Prostate gland (tissue), 2 donors: ENCODE measurements around the gene TICRR. TPM values are rescaled to one million over a fixed set of nuclear protein-coding genes. Genes with fewer than 3 reads are reported as not detected.

ENCODE experiments used
- DNase-seq: peaks from one replicate; pipeline ENCODE4 v3.0.0-alpha.2; 2019; ENCODE audit warnings: low spot score
- H3K27ac ChIP-seq, 2 donors: fragments of 200-600 bp; sonication (generic); 2 replicates each; pipeline ENCODE4 v1.5.1; 2017 to 2019
- H3K27me3 ChIP-seq: fragments of 200-600 bp; sonication (generic); replicated peaks from 2 replicates; pipeline ENCODE4 v1.5.1; 2019; ENCODE audit not compliant: insufficient read depth
- H3K36me3 ChIP-seq, 2 donors: fragments of 200-600 bp; sonication (generic); 1 replicate in 1 of 2; 2 replicates in 1 of 2; pipeline versions ENCODE4 v1.5.1 to v1.8.1; 2017 to 2019
- H3K4me1 ChIP-seq: fragments of 200-600 bp; sonication (generic); replicated peaks from 2 replicates; pipeline ENCODE4 v1.5.1; 2019
- H3K4me3 ChIP-seq, 2 donors: fragments of 200-600 bp; sonication (generic); 2 replicates each; pipeline ENCODE4 v1.5.1; 2017 to 2019
- H3K9me3 ChIP-seq: fragments of 200-600 bp; sonication (generic); 2 replicates; pipeline ENCODE4 v1.5.1; 2017
- POLR2A ChIP-seq: fragments of 450-650 bp; IDR thresholded peaks from one replicate; pipeline ENCODE4 v1.6.1; 2016; ENCODE audit warnings: antibody characterized with exemption, mild to moderate bottlenecking
- POLR2AphosphoS5 ChIP-seq: sonication (generic); formaldehyde crosslinking; IDR thresholded peaks from one replicate; pipeline ENCODE4 v1.6.1; 2017; ENCODE audit warnings: antibody characterized with exemption
- WGBS: methylation state at CpG from one replicate; pipeline ENCODE4 v1.1.5; 2018; 5-methylcytosine and 5-hydroxymethylcytosine counted together
- intact Hi-C: fragments of 100-400 bp; cut with DNase I; formaldehyde crosslinking; loops from one replicate; pipeline ENCODE4 v1.14.2; 2022
- total RNA-seq, 2 donors: library from RNA; depleted of rRNA; stranded (reverse); fragments of >200 nt; gene quantifications; one replicate each; pipeline ENCODE4 v1.1.0, GENCODE V29; 2016
- TF ChIP-seq, protein P1 (sequence below), 4 experiments: fragments of 200-600 bp in 2 of 4; fragments of 450-650 bp in 2 of 4; sonication (generic) in 2 of 4; IDR thresholded peaks; 1 replicate in 3 of 4; 2 replicates in 1 of 4; pipeline ENCODE4 v1.5.1; 2016 to 2019; ENCODE audit warnings: antibody characterized with exemption in 4 of 4, mild to moderate bottlenecking in 2 of 4, moderate library complexity in 2 of 4

Gene TICRR
- total RNA-seq, 2 donors from 2014 or later: 0.55 to 4.1 TPM

GRCh38 chr15:89654847-89655805, 79.9 kb downstream of the TICRR start, which contains the start of gene KIF7:
Gene KIF7, minus strand, starts transcription at chr15:89655467. Its CDS starts 2,537 bp downstream, at chr15:89652930.
- Histone ChIP-seq H3K27me3 (no peaks in the 10 kb centered on the region), H3K4me3 (peak within 1 kb of the TSS; percentile 42 to 52), H3K36me3 (no peaks in the 10 kb centered on the region), H3K27ac (peak within 1 kb of the TSS; percentile 37 to 38), H3K4me1 (no peaks in the 10 kb centered on the region), H3K9me3 (no peaks in the 10 kb centered on the region)
- intact Hi-C loops: no loop called here
- TF ChIP-seq POLR2A (no peak), POLR2AphosphoS5 (no peak)
- TF ChIP-seq, protein P1, sequence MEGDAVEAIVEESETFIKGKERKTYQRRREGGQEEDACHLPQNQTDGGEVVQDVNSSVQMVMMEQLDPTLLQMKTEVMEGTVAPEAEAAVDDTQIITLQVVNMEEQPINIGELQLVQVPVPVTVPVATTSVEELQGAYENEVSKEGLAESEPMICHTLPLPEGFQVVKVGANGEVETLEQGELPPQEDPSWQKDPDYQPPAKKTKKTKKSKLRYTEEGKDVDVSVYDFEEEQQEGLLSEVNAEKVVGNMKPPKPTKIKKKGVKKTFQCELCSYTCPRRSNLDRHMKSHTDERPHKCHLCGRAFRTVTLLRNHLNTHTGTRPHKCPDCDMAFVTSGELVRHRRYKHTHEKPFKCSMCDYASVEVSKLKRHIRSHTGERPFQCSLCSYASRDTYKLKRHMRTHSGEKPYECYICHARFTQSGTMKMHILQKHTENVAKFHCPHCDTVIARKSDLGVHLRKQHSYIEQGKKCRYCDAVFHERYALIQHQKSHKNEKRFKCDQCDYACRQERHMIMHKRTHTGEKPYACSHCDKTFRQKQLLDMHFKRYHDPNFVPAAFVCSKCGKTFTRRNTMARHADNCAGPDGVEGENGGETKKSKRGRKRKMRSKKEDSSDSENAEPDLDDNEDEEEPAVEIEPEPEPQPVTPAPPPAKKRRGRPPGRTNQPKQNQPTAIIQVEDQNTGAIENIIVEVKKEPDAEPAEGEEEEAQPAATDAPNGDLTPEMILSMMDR (IDR thresholded peaks at IDR 0.05): no peak
- WGBS: 1% methylated on average over 50 of the region's 87 CpGs
- DNase-seq: no peak

DNA sequence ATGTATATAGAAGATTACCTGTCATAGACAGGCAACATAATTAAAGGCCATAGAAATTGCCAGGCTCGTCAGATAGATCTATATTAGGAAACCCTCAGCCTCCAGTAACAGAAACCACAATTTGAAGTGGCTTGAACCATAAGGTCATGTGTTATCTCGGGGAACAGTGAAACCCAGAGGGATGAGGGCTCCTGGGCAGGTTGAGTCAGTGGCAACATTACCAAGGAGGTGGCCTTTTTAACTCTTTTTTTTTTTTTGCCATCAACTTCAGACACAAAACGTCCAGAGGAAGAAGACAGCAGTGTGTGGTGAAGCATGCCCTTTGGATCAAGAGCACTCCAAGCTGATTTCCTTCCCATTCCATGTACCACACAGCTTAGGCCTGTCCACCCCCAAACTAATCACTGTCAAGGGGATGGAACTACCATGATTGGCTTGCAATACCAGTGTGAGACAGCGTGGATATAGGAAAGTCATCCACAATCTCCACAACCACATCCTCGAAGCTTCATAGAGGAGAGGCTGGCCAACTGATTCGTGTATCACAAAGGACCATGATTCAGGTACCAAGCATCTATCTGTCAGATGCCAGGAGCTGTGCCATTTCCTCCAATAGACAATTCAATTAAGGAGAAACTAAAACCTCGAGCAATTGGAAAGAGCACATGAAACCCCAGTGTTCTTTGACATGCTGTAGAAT, 81.0 kb downstream of the TICRR start:
- intact Hi-C loops: no loop called here
- WGBS: 74% methylated on average over 7 of the region's 7 CpGs

GRCh38 chr15:89657686-89658200, 82.5 kb downstream of the TICRR start:
- Histone ChIP-seq H3K4me1 (no peaks in the 10 kb centered on the region), H3K9me3 (no peaks in the 10 kb centered on the region), H3K27me3 (no peaks in the 10 kb centered on the region), H3K4me3 (no peak overlapping the region), H3K36me3 (no peaks in the 10 kb centered on the region), H3K27ac (no peak overlapping the region)
- no peak for DNase-seq
- 87% methylated on average over 5 of the region's 5 CpGs for WGBS
- intact Hi-C loops: no loop called here
- TF ChIP-seq, protein P1 (IDR thresholded peaks at IDR 0.05): no peak
- TF ChIP-seq POLR2AphosphoS5 (no peak), POLR2A (no peak)

More for the DNA sequence above, 81.0 kb downstream of the TICRR start:
- Histone ChIP-seq H3K9me3 (no peaks in the 10 kb centered on the region), H3K4me3 (no peak overlapping the region), H3K27me3 (no peaks in the 10 kb centered on the region), H3K27ac (no peak overlapping the region), H3K36me3 (no peaks in the 10 kb centered on the region), H3K4me1 (no peaks in the 10 kb centered on the region)
- TF ChIP-seq POLR2A (no peak), POLR2AphosphoS5 (no peak)
- TF ChIP-seq, protein P1 (IDR thresholded peaks at IDR 0.05): no peak
- DNase-seq: no peak

DNA sequence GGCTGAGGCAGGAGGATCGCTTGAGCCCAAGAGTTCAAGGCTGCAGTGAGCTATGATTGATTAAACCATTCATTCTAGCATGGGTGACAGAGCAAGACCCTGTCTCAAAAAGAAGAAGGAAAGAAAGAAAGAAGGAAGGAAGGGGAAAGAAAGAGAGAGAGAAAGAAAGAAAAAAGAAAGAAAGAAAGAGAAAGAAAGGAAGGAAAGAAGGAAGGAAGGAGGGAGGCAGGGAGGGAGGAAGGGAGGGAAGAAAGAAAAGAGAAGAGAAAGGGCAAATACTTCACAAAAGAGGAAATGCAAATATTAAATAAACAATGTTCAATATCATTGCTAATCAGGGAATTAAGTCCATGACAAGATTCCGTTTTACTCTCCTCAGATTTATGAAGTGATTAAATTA, 84.0 kb downstream of the TICRR start:
- H3K36me3 ChIP-seq: no peaks in the 10 kb centered on the region
- 87% methylated on average over 2 of the region's 2 CpGs for WGBS
- no peak for DNase-seq

More for the DNA sequence above, 84.0 kb downstream of the TICRR start:
- no peaks in the 10 kb centered on the region for H3K27me3 ChIP-seq
- intact Hi-C loops: no loop called here
- no peaks in the 10 kb centered on the region for H3K9me3 ChIP-seq
- no peak for TF ChIP-seq POLR2A
- TF ChIP-seq, protein P1 (IDR thresholded peaks at IDR 0.05): no peak
- no peak overlapping the region for H3K27ac ChIP-seq
- no peak overlapping the region for H3K4me3 ChIP-seq
- H3K4me1 ChIP-seq: no peaks in the 10 kb centered on the region
